HTERT RPE-1 (cell line): ENCODE data around the gene DYRK1A.

Experiments
- in situ Hi-C: fragments of 300-500 bp; cut with MboI; formaldehyde crosslinking; loops from 4 replicates; pipeline ENCODE4 v1.14.3; 2020; ENCODE audit warnings: low sequenced_read_pairs

DYRK1A gene

DNA sequence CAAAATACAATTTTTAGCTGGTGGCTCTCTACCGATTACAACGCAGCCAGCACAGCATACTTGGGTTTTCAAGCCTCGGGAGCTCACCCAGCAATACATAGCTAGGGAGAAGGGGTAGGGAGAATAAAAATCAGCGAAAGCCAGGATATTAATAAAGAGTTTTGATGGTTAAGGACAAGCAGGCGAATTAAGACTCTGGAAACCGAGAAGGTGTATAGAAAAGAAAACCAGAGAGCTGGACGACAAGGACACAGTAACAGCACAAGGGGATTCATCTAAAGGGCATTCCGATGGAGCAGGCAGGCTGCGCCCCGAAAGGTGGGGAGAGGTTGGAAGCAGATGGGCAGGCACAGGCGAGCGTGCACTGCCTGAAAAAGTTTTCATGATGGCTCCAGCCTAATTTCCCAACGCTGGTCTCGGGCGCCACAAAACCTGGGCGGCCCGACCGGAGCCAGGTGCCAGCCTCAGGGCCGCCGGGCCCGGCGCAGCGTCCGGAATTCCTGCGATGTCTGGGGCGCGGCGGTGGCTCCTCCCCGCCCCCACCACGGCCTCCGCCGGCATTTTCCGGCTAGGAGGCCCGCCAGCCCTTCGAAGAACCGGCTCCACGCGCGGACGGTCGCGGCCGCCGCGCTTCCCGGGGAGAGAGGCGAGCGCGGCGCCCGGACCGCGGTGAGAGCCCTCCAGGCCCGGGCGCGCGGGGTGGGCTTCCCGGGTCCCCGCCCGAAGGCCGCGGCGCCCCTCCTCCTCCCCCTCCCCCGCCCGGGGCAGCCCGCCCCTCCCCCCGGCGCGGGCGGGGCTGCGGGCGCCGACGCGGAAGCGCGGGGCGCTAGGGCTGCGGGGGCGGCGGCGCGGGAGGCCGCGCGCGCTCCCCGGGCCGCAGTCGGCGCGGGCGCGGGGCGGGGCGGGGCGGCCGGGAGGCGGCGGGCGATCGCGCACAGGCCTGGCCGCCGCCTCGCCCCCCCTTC is 774 bp upstream of the DYRK1A start:
- in situ Hi-C loops = no loop called here

DNA sequence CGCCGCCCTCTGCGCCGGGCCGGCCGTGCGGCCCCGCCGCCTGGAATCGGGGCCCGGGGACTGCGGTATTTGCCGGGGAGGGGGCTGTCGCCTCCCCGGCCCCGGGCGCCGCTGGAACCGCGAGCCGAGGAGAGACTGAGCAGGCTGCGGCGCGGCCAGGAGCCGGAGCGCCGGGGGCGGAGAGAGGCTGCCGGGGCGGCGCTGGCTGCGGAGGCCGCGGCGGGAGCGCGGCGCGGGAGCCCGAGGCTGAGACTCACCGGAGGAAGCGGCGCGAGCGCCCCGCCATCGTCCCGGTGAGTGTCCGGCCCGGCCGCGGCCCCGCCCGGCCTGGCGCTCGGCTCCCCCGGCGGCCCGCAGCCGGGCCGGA is 746 bp downstream of the DYRK1A start:
- in situ Hi-C loops = no loop called here

DNA sequence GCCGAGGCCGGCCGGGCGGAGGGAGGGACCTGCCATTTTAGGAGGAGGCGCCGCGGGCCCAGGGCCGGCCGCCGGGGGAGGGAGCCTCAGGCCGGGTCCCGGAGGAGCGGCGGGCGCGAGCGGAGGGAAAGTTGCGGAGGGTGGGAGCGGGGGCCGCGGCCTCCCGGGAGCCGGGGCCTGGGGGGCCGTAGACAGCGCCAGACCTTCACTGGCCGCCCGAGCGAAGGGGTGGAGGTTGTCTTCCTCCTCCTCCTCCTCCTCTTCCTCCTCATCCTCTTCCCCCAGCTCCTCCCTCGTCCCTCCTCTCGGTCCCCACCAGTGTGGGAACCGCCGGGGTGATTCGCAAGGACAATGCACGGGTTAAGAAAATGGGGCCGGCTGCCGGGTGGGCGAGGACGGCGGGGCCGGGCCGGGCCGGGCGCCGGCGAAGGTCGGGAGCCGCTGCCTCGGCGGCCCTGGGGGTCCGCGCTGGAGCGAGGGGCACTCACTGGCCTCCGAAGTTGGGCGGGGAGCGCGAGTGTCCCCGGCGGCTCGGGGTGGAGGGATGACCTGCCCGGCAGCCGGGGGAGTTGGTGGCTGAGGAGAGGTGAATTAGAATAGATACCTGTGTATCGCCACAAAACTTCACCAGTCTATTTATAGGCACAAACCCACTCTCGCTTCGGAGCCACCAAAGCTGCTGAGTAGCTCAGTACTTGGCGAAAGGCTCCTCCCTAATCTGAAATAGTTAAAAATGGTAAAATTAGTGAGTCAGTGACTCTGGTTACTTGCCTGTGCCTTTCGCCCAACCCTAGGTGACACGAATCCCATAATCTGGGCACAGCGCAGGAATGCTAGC is 1.3 kb downstream of the DYRK1A start:
- in situ Hi-C loops = no loop called here

DNA sequence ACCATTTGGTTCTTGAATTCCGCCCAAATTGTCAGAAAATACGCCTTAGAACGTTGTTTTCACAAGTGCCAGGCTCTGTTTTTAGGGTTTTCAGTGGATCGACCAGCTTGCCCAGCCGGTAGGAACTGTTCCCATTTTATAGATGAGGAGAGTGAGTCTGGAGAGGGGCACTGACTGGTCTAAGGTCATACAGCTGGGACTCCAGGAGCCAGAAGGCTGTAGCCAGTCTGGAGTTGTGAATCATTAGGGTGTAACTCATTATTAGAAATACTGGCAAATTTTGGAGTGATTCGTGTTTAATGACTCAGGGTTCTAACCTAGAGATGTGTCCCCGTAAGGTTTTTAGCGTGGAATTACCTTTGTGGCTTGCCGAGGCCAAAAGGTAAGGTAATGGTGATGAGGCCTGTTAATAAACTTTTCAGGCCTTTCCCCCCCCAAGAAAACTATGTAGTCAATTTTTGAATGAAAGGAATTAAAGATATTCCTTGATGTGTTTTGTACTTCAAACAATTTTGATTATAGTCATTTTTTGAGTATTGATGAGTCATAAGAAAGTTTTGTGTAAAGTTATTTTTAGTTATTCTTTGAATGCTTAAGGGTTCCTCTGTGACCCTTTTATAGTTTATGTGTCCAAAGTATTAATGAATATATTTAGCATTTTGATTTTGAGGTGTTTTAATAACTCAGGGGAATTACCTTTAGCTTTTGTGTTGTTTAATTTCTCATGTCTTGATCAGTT is 2.1 kb downstream of the DYRK1A start:
- in situ Hi-C loops = no loop called here

DNA sequence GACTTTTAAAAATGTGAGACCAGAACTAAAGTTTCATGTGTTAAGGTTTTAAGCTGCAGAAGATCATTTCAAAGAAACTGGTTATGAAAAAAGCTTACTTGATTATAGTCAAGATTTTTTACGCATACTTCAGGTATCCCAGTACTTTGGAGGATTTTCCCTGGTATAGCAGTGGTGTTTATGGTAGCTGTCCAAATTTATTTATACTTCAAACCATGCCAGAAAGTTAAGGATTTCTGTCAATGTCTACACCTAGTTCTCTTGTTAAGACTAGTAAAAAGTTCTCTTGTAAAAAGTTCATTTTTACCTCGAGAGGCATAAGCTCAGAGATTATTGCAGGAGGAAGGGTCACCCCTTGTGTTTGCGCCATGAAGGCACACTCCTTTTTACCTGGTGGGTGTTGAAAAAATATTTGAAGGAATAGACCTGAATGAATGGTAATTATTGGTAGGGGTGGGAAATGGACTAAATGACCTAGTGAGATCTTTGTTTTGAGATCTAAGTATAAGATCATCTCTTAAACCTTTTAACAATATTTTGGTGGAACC is 2.8 kb downstream of the DYRK1A start:
- in situ Hi-C loops = no loop called here

DNA sequence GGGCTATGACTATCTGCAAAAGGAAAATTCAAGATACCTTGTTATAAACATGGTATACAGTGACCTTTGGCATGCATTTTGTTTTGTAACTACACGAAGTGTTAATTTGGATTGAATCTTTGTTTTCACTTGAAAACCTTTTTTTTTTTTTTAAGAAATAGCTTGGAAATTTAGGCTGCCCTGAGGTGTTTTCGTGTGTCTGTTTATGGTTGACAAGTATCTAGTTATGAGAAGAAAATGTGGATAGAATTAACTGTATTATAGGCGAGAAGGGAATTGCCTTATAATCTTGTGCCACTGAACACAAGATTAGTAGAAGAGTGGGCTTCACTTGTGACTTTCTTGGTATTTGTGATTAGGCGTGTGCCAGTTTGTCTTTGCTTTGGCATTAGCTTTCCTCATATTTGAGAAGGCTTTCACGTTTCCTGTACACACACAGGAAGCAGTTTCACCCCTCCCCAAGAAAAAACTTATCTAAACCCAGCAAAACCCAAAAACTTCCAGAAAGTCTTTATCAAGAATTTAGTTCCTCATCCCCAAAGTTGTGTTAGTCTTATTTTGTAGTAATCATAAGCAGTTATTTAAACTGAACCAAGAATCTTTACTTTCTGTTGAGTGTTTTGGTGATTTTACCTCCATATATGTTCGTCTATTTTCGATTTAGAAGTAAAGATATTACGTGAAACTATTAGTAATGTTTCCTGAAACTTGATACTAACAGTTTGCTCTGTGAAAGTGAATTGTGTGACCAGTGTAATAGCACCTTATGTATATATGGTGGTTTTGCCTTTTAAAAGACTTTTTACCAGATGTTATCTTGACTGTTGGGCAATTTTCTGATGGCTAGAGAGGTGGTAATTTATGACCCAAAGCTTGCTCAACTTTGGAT is 3.8 kb downstream of the DYRK1A start:
- in situ Hi-C loops = no loop called here

DNA sequence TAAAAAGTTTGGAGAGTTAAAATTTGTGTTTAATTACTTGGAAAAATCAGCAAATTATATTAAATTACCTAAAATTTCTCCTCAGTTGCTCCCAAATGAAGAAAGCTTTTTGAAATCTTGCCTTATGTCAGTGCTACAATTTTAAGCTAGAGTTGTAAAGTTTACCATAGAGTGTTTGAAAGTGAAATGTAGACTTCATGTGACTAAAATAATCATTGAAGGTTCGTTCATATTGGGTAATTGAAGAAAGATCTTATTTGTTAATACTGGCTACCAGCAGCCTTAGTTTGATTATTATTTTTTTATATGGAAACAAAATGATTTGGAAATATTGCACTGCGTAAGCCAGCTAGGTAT is 4.4 kb downstream of the DYRK1A start:
- in situ Hi-C loops = no loop called here

DNA sequence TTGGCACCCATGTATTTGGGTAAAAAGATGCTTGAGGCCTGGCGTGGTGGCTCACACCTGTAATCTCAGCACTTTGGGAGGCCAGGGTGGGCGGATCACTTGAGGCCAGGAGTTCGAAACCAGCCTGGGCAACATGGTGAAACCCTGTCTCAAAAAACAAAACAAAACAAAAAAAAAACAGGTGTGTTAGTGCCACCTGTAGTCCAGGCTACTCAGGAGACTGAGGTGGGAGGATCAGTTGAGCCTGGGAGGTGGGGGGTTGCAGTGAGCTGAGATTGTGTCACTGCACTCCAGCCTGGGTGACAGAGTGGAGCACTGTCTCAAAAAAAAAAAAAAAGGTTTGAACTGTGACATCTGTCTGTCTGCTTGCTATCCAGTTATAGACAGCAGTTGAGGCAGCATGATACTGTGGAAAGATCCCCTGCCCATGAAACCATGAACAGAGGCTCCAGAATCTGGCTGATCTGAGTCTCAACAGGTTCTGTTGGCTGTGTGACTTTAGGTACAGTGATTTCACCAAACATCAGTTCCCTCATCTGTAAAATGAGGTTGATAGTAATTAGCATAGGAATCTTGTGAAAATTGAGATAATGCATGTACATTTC is 5.7 kb downstream of the DYRK1A start:
- in situ Hi-C loops = no loop called here

DNA sequence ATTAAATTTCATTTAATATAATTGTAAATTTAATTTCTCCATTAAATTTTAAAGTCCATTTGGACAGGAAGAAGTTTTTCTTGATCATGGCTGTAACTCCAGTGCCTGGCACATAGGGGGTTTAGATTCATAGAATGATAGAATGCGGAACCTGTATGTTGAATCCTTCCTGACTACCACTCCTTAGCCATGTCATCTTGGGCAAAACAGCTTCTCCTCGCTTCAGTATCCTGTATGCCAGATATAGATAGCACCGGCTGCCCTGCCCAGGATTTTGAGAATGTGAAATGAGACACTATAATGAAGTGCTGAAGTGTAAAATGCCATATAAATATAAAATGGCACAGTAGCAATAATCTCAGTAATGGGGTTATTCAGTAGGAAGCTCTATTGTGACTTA is 6.4 kb downstream of the DYRK1A start:
- in situ Hi-C loops = no loop called here

DNA sequence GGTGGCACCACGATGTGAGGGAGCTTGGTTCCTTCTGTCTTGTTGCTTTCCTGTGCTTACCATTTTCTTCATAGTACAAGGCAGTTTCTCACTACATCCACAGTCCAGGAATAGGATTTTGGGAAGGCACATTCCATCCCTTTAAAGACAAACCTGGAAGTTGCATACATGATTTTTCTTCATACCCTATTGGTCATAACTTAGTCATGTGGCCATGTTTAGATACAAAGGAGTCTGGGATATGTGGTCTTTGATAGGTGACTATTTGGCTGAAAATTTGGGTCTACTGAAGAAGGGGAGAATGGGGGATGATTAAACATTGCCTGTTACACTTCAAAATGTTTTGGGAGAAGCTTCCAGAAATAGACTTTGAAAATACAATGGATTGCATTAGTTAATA is 7.0 kb downstream of the DYRK1A start:
- in situ Hi-C loops = no loop called here

DNA sequence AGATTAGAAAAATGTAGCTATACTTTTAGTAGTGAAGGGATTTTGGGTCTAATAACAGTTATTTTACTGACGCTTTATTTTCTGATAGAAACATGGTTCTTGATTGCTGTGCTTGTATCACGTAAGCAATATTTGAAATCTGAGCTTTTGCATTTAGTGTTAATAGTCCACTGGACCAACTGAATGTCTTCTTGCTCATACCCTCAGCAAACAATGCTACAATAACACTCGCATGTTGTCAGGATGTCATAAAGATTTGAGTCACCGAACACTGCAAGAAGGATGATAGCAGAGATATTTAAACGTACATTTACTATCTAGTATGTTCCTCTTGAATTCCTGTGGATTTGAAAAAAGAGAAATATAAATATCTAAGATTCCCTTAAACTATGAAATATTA is 7.5 kb downstream of the DYRK1A start:
- in situ Hi-C loops = no loop called here

DNA sequence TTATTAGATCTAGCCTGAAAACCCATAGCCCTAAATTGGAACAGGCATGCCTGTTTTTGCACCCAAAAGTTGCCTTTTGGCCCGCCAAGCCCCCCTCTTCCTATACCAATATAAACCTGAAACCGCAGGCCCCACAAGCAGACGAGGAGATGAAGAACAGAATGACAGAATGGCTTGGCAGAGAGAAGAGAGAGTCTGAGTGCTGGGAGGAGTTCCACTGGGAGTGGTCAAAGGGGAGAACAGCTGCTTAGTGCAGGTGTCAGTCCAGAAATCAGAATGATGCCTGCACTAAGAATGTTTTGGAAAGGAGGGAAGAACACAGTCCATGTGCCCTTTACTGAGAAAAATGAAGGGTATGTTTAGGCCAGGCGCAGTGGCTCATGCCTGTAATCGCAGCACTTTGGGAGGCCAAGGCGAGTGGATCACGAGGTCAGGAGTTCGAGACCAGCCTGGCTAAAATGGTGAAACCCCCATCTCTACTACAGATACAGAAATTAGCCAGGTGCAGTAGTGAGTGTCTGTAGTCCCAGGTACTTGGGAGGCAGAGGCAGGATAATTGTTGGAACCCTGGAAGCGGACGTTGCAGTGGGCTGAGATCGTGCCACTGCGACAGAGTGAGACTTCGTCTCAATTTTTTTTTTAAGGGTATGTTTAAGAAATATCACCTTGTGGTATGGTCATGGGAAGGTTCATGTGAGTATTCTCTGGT is 9.4 kb downstream of the DYRK1A start:
- in situ Hi-C loops = no loop called here

DNA sequence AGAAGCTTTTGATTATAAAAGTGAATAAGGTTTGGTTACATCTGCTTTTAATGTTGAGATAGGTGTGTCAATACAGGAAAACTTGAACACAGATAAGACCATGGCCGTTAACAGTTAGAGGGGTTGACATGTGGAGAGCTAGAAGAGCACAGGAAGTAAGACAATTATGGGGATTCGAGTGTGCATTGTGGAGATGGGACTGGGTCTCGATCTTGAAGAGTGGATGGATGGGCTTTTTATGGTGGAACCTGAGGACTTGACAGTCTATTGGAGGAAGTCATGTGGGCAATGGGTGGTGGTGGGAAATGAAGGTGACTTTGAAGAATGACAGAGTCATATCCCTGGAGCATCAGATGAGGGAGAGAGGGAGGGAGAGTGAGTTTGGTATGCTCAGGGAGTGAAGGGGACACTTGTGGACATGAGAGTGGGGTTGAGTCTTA is 12.1 kb downstream of the DYRK1A start:
- in situ Hi-C loops = no loop called here

DNA sequence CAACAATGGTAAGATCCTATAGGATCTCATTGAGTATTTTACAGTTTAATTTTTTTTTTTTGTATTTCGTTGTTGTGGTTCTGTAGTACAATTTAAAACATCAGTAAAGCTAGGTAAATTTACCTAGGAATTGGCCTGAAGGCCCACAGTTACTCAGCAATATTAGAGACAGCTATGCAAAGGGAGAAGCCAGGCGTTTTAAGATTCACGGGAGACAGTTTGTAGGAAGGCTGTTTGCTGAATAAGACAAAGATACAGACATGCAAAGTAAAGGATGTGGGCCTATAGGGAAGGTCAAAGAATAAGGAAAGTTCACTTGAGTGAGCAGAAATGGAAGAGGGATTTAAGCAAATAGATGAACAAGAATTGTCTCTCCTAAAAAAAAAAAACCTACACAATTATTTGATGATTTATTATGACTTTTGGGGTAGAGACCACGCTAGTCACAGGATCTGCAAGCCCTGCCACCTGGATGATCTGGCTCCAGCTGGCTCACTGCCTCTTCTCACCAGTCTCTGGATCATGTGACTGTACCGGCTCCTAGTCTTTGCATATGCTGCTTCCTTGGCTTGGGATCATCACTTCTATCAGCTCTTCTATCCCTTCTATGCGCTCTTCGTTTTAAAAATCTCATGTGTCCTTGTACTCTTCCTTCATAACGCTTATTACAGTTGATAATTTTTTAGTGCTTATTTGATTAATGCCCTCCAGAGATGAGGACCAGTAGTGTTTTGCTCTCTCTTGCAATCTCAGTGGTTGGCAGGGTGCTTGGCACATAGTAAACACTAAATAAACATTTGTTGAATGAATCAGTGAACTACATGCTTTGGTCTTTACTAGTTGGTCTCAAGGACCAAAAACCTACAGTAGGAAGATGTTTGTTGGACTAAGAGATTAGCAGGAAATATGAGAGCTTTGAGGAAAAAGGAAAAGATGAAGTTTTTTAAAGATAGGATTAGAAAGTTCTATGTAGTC is 14.1 kb downstream of the DYRK1A start:
- in situ Hi-C loops = no loop called here

DNA sequence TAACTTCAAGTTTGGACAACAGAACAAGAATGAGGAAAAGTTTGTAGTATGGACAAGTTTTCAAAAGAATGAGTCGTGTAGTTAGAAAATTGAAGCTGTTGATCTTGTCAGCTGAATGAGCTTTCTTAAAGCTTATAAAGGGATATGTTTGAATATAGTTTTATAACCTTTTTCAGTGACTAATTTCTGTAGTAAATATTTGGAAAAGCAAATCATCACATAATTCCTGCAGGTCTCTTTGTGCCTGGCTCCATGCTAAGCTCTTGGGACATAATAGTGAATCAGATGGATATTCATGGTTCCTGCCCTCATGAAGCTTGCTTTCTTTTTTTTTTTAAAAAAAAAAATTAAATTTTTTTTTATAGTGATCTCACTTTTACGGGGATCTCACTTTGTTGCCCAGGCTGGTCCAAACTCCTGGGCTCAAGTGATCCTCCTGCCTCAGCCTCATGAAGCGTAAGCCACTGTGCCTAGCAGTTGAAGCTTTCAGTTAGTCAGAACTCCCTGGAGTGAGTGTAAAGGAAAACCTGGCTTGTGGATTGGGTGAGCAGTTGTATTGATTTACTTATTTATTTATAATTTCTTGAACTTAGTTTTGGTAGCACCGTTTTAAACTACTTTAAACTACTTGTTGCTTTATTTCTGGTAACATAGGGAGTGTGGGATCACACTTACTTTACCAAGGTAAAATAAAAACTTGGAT is 15.5 kb downstream of the DYRK1A start:
- in situ Hi-C loops = no loop called here

DNA sequence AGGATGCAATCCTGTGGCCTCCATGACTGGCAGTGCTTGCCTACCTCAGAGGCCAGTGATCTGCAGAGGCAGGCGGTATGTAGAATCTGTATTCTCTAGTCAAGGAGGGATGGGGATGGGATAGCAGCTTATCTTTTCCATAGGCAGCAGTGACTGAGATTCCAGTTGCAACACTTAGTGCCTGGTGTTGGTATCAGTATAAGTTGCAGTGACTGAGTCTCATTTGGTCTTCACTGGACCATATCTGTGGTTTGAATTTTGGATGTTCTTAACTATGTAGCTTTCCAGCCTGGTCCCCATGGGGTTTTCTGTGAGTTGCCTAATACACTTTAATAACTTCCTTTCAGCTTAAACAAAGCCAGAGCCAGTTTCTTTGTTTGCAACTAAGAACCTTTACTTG is 16.5 kb downstream of the DYRK1A start:
- in situ Hi-C loops = no loop called here

DNA sequence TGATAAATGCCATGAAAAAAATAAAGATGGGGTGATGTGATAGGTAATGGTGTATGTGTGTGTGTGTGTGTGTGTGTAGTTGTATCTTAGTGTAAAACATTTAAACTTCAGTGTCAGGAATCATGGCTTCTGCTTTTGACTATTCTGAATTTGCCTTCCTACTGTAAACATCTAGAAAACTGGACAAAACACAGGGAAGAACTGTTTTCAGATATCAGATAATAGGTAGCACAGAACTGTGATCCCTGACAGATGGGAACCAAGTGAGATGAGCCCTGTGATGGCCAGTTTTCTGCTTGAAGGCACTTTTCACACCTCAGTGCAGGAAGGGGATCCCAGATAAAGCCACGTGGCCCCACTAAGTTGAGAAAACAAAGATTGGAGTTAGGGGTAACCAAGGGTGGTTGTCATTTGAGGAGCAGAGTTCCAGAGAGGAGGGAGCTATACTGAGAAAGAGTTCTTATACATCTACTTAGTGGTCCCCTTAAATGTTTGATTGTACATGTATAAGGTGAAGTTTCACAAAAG is 17.3 kb downstream of the DYRK1A start:
- in situ Hi-C loops = no loop called here
